Memory B cell (primary cell): ENCODE data around the gene ABCA10.
A peak's percentile ranks its signal among the peaks of the same experiment; 100 is the strongest.

ENCODE experiments used
- ATAC-seq: fragments of 150-1000 bp; cut with Tn5 transposase; 2 replicates; pipeline ENCODE4 v1.10.0; 2021; ENCODE audit warnings: low read depth, mild to moderate bottlenecking, moderate library complexity
- DNase-seq, 2 donors: peaks; one replicate each; pipeline ENCODE4 v3.0.0; 2022; ENCODE audit warnings: low spot score in 2 of 2
- H3K27ac Mint-ChIP-seq: one replicate; pipeline ENCODE4 v1.8.0; 2022; ENCODE audit warnings: mild to moderate bottlenecking, moderate library complexity, mixed read lengths
- H3K27me3 Mint-ChIP-seq: one replicate; pipeline ENCODE4 v1.8.0; 2022; ENCODE audit warnings: mixed read lengths
- H3K36me3 Mint-ChIP-seq: one replicate; pipeline ENCODE4 v1.8.0; 2022; ENCODE audit warnings: mild to moderate bottlenecking, mixed read lengths
- H3K4me1 Mint-ChIP-seq: one replicate; pipeline ENCODE4 v1.8.0; 2022; ENCODE audit warnings: mixed read lengths
- H3K4me3 Mint-ChIP-seq: one replicate; pipeline ENCODE4 v1.8.0; 2022; ENCODE audit warnings: mild to moderate bottlenecking, moderate library complexity, mixed read lengths
- H3K9me3 Mint-ChIP-seq: one replicate; pipeline ENCODE4 v1.8.0; 2022; ENCODE audit warnings: mixed read lengths

Gene ABCA10

DNA sequence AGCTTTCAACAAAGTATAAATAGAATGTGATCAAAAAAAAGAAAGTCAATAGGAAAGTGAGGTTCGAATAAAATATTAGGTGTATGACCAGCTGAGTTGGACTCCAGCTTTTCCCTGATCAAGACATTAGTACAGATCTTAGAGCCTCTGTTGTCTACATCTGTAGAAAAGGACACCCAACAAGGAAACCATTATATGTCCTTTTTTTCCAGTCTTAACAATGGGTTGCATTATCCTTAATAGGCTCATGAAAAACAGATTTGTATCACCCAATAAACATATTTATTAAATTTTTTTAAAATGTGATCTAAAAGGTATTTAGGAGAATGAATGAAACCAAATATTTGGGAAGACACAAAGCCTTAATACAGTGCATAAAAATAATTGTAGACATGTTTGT, 105.0 kb downstream of the ABCA10 start:
- ATAC-seq (no peak), DNase-seq (no peak)
- Mint-ChIP-seq H3K27ac (no peak overlapping the region), H3K36me3 (peaks cover 4% of the 10 kb centered on the region), H3K9me3 (no peaks in the 10 kb centered on the region), H3K4me1 (peaks cover 2% of the 10 kb centered on the region), H3K4me3 (no peak overlapping the region), H3K27me3 (no peaks in the 10 kb centered on the region)

DNA sequence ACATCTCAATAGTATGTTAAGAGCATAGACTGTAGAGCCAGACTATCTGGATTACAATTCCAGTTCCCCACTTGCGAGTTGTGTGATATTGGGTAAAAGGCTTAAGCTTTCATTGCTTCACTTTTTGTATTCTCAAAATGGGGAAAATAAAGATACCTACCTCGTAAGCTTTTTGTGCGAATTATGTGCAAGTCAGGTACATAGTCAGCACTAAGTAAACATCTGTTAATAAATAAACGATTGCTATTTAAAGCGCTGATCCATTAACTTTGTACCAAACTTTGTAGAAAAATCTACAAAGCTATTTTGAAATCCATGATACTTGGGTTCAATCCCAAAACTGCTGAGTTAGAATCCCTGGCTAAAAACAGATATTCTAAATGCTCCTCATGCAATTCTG, 106.6 kb downstream of the ABCA10 start:
- Mint-ChIP-seq H3K27me3 (no peaks in the 10 kb centered on the region), H3K9me3 (no peaks in the 10 kb centered on the region), H3K4me3 (no peak overlapping the region), H3K36me3 (peaks cover 4% of the 10 kb centered on the region), H3K4me1 (peaks cover 9% of the 10 kb centered on the region), H3K27ac (peak overlapping the region; percentile 59)
- DNase-seq (no peak), ATAC-seq (no peak)

DNA sequence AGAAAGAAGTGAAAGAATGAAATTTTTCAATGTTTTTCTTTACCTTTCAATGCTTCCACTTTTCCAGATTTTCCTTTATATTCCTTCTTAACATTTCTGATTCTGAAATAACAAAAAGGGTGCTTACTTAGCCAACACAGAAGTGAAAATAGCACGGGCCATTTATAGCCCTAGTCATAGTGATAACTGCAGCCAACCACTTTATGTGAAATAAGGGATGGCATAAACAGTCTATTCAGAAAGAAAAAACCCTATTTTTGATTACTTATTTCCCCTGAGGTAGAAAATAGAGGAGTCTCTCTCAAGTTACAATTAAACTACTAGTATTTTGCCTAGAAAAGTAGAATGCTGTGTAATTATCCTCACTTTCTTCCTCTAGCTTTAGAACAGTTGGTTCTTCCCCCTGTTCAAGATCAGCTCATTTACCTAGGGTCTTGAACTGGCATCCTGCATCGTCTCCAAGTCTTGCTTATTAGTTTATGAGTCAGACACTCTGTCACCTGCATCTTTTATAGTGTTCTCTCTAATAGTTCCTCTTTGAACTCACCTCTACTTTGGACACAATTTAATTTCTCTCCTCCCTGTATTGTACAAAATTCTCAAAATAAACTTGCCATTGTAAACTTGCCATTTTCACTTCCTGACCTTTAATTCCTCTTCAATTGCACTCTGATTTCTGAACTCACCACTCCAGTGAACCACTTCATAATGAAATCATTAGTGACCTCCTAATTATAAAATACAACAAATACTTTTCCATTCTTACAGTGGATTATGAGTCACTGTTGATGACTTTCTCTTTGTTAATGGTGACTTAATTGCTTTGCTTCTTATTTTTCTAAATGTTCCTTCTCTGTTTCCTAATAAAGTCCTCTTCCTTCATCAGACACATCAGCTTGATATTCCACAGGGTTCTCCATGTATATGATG, 110.5 kb downstream of the ABCA10 start:
- peak; percentile 27 for ATAC-seq
- Mint-ChIP-seq H3K36me3 (peaks cover 4% of the 10 kb centered on the region), H3K4me1 (peaks cover 18% of the 10 kb centered on the region), H3K27ac (peak overlapping the region; percentile 29), H3K4me3 (peak overlapping the region; percentile 21), H3K27me3 (no peaks in the 10 kb centered on the region), H3K9me3 (no peaks in the 10 kb centered on the region)
- DNase-seq: no peak

DNA sequence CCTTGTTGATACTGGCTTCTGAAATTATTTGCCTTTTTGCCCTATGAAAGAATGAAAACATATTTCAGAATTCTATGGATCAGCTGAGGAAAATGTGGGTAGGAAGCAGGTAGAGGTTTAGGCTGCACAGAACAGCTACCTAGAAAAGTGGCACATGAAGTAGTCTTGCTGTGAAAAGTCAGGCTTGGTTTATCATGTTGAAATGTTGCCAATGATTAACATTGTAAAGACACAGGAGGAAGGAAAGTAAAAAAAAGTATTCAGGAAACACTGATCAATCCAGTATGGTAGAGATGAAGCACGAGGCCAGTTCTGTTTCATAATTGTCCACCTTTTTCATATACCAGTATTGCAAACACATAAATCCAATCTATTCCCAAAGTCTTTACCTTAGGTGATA, 116.8 kb downstream of the ABCA10 start:
- ATAC-seq (no peak), DNase-seq (no peak)
- no peaks in the 10 kb centered on the region for H3K27me3 Mint-ChIP-seq
- H3K4me3 Mint-ChIP-seq: no peak overlapping the region
- peaks cover 16% of the 10 kb centered on the region for H3K4me1 Mint-ChIP-seq
- no peaks in the 10 kb centered on the region for H3K9me3 Mint-ChIP-seq
- no peak overlapping the region for H3K27ac Mint-ChIP-seq
- peaks cover 2% of the 10 kb centered on the region for H3K36me3 Mint-ChIP-seq

DNA sequence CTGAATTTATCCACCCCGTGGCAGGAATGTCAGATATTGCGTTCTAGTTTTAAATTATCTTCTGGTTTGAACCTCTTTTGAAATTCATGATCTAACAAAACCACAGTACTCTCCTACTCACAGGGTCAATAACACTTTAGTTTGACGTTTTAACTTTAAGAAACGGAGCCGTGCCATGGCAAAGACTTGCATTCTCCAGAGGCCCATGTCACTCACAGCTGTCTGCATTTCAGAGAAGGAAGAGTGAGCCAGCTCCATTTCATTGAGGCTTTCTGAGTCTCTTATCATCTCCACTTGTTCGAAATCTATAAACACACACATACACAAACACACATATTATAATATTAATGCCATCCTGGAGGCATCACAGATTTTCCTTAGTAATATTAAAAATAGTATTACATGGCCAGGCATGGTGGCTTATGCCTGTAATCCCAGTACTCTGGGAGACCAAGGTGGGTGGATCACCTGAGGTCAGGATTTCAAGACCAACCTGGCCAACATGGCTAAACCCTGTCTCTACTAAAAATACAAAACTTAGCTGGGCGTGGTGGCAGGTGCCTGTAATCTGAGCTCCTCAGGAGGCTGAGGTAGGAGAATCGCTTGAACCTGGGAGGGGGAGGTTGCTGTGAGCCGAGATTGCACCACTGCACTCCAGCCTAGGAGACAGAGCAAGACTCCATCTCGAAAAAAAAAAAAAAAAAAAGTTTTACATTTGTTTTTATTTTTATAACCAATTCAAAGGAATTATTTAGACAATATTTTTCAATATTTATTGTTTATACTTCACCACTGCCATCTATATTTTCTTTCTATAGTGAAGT, 122.5 kb downstream of the ABCA10 start:
- DNase-seq: no peak
- Mint-ChIP-seq H3K27me3 (no peaks in the 10 kb centered on the region), H3K4me3 (no peak overlapping the region), H3K4me1 (peaks cover 4% of the 10 kb centered on the region), H3K27ac (no peak overlapping the region), H3K36me3 (peaks cover 2% of the 10 kb centered on the region), H3K9me3 (no peaks in the 10 kb centered on the region)
- no peak for ATAC-seq

DNA sequence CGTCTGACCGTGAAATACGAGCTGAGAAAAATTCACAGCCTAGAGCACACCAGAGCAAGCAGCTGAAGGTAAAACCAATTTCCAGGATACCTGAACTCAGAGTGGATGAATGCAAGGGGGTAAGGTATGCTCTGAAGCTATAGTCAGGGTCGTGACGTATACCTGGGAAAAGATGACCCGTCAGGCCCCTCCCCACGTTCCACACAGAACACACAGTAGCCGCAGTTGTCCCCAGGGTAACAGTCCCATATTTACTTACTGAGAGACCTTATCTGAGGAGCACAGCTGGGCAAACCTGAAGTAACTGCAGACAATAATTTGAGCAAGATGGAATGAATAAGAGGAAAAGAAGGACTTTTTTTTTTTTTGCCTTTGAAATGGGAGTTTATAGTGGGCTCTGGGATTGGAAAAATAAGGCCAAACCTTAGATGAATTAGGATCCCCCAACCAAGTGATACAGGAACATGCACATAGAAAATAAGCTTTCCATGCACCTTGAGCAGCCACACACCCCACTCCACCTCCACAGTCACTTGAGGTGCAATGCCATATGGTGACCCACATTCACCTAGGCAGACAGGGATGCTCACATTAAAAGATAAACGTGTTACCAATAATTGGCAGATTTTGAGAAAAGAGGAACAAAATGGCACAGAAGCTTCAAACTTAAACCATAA, 124.9 kb downstream of the ABCA10 start:
- H3K27ac Mint-ChIP-seq: no peak overlapping the region

DNA sequence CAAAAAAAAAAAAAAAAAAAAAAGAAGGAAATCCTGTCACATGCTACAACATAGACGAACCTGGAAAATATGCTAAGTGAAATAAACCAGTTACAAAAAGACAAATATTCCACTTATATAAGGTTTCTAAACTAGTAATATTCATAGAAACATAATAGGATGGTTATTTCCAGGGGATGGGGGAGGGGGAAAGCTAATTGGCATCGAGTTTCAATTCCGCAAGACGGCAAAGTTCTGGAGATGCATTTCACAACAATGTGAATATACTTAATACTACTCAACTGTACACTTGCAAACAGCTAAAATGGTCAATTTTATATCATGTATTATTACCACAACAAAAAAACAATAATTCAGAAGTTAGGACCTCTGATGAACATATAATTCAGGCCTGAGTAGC, 130.0 kb downstream of the ABCA10 start:
- DNase-seq (no peak), ATAC-seq (no peak)
- Mint-ChIP-seq H3K4me1 (peaks cover 5% of the 10 kb centered on the region), H3K36me3 (no peaks in the 10 kb centered on the region), H3K4me3 (no peak overlapping the region), H3K27ac (no peak overlapping the region), H3K27me3 (no peaks in the 10 kb centered on the region), H3K9me3 (no peaks in the 10 kb centered on the region)

More for the DNA sequence above, 124.9 kb downstream of the ABCA10 start:
- H3K4me3 Mint-ChIP-seq: no peak overlapping the region
- ATAC-seq (no peak), DNase-seq (no peak)
- H3K36me3 Mint-ChIP-seq: no peaks in the 10 kb centered on the region
- H3K4me1 Mint-ChIP-seq: peaks cover 2% of the 10 kb centered on the region
- H3K9me3 Mint-ChIP-seq: no peaks in the 10 kb centered on the region
- H3K27me3 Mint-ChIP-seq: no peaks in the 10 kb centered on the region
